Neural progenitor cell (in vitro differentiated cells): ENCODE results near the gene PRPF40A.

Experiments used
- EZH2 ChIP-seq: fragments of 200-600 bp; sonication (generic); IDR thresholded peaks from 2 replicates; pipeline ENCODE4 v1.6.1; 2017; ENCODE audit warnings: antibody characterized with exemption, mild to moderate bottlenecking, moderate library complexity
- EZH2phosphoT487 ChIP-seq: fragments of 200-600 bp; sonication (generic); IDR thresholded peaks from 2 replicates; pipeline ENCODE4 v1.6.1; 2017; ENCODE audit warnings: antibody characterized with exemption
- TF ChIP-seq, protein P1 (sequence below): fragments of 200-600 bp; sonication (generic); IDR thresholded peaks from 2 replicates; pipeline ENCODE4 v1.5.1; 2017; ENCODE audit warnings: antibody characterized with exemption, mild to moderate bottlenecking

DNA sequence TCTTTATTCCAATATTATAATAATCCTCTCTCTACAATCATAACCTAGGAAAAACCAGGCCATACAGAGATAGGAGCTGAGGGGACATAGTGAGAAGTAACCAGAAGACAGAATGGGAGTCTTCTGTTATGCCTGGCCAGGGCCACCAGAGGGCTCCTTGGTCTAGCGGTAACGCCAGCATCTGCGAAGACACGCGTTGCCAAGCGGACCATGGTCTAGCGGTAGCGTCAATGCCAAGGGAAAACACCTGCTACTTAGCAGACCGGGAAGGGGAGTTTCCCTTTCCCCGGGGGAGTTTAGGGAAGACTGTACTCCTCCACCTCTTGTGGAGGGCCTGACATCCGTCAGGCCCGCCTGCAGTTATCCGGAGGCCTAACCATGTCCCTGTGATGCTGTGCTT, 37.8 kb upstream of the PRPF40A start:
- no peak for TF ChIP-seq EZH2
- TF ChIP-seq, protein P1, sequence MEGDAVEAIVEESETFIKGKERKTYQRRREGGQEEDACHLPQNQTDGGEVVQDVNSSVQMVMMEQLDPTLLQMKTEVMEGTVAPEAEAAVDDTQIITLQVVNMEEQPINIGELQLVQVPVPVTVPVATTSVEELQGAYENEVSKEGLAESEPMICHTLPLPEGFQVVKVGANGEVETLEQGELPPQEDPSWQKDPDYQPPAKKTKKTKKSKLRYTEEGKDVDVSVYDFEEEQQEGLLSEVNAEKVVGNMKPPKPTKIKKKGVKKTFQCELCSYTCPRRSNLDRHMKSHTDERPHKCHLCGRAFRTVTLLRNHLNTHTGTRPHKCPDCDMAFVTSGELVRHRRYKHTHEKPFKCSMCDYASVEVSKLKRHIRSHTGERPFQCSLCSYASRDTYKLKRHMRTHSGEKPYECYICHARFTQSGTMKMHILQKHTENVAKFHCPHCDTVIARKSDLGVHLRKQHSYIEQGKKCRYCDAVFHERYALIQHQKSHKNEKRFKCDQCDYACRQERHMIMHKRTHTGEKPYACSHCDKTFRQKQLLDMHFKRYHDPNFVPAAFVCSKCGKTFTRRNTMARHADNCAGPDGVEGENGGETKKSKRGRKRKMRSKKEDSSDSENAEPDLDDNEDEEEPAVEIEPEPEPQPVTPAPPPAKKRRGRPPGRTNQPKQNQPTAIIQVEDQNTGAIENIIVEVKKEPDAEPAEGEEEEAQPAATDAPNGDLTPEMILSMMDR = peak; percentile 65
- TF ChIP-seq EZH2phosphoT487 = no peak
